ENCODE data around the gene AK9.

DNA sequence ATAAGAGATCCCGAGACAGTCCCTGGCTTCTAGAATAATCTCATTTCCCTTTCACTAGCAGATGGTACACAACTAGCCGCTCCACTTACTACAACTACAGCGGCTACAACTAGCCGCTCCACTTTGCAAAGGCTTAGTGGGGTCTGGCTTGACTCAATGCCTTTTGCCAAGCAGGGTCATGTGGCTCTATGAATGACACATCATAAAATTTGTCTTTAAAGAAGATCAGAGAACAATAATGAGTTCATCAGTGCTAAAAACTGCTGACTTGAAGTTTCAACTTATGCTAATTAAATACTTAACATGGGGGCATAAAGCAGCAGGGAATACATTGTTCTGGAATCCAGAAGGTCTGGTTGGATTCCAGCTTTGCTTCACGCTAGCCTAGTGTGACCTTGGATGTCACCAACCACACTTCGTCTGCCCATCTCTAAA, 233.4 kb downstream of the AK9 start:
- TF ChIP-seq POLR2A (IDR thresholded peaks at IDR 0.05; ENCODE audit: low read depth, low read length) (no peak), CTCF (IDR thresholded peaks at IDR 0.05 in 2 of 3, conservative IDR thresholded peaks at IDR 0.05 in 1 of 3; ENCODE audit: control insufficient read depth in 2 of 3, extremely low read depth in 1 of 3, insufficient read depth in 1 of 3, low read depth in 3 of 3, low read length in 3 of 3) (no peak), TAF1 (IDR thresholded peaks at IDR 0.05; ENCODE audit: borderline replicate concordance, low read depth, low read length) (no peak), REST (IDR thresholded peaks at IDR 0.05; ENCODE audit: low read depth, low read length) (no peak), EZH2 (IDR thresholded peaks at IDR 0.05; ENCODE audit: borderline replicate concordance, control insufficient read depth, low read depth, low read length) (no peak)
- TF ChIP-seq, protein P1, sequence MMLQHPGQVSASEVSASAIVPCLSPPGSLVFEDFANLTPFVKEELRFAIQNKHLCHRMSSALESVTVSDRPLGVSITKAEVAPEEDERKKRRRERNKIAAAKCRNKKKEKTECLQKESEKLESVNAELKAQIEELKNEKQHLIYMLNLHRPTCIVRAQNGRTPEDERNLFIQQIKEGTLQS (IDR thresholded peaks at IDR 0.05; ENCODE audit: borderline replicate concordance, extremely low read depth, low read depth, low read length), result no peak

Measured in GM12878 (cell line).